WTC11 (cell line): Measurements from ENCODE around the gene KHK. TPM values are rescaled to one million over a fixed set of nuclear protein-coding genes. Genes with fewer than 3 reads are reported as not detected.
A peak's percentile ranks its signal among the peaks of the same experiment; 100 is the strongest.

ENCODE experiments used
- ATAC-seq: fragments of 200-7000 bp; cut with Tn5 transposase; 2 replicates; pipeline ENCODE4 v1.10.0; 2021; ENCODE audit warnings: mild to moderate bottlenecking, moderate library complexity
- CTCF ChIA-PET: fragments of 300-600 bp; sonication (Branson Sonifier 250); formaldehyde crosslinking; loops from one replicate; lab custom pipeline; 2021; ENCODE audit warnings: antibody characterized with exemption; lab: Charles Lee
- POLR2A ChIA-PET: fragments of 350-600 bp; sonication (Branson Sonifier 250); formaldehyde crosslinking; loops from one replicate; lab custom pipeline; 2021; ENCODE audit warnings: antibody characterized with exemption; lab: Charles Lee
- DNase-seq: peaks from one replicate; pipeline ENCODE4 v3.0.0; 2021; ENCODE audit warnings: low spot score
- H3K27ac Mint-ChIP-seq: 2 replicates; pipeline ENCODE4 v1.8.0; 2021; ENCODE audit warnings: mixed read lengths
- H3K27me3 Mint-ChIP-seq: 2 replicates; pipeline ENCODE4 v1.8.0; 2021; ENCODE audit warnings: low read depth, mild to moderate bottlenecking, moderate library complexity, mixed read lengths
- H3K36me3 Mint-ChIP-seq: 2 replicates; pipeline ENCODE4 v1.8.0; 2021; ENCODE audit warnings: mixed read lengths
- H3K4me1 Mint-ChIP-seq: 2 replicates; pipeline ENCODE4 v1.8.0; 2022; ENCODE audit warnings: mixed read lengths
- H3K4me3 Mint-ChIP-seq: 2 replicates; pipeline ENCODE4 v1.8.0; 2021; ENCODE audit warnings: mild to moderate bottlenecking, moderate library complexity, mixed read lengths
- H3K9me3 Mint-ChIP-seq: 2 replicates; pipeline ENCODE4 v1.8.0; 2021; ENCODE audit warnings: mixed read lengths
- ARID4B ChIP-seq: sonication (generic); formaldehyde crosslinking; IDR thresholded peaks from 2 replicates; pipeline ENCODE4 v1.8.0; 2023; ENCODE audit warnings: missing genetic modification reagents, mild to moderate bottlenecking, borderline replicate concordance
- ATF2 ChIP-seq: sonication (generic); formaldehyde crosslinking; IDR thresholded peaks from 2 replicates; pipeline ENCODE4 v1.8.1; 2022; ENCODE audit warnings: low read depth, missing genetic modification reagents, borderline replicate concordance
- CREB1 ChIP-seq: sonication (generic); formaldehyde crosslinking; IDR thresholded peaks from 2 replicates; pipeline ENCODE4 v1.8.0; 2023; ENCODE audit warnings: mild to moderate bottlenecking, missing genetic modification reagents
- E2F5 ChIP-seq: sonication (generic); formaldehyde crosslinking; IDR thresholded peaks from 2 replicates; pipeline ENCODE4 v1.8.1; 2022; ENCODE audit warnings: mild to moderate bottlenecking, moderate library complexity, missing genetic modification reagents
- FOXJ3 ChIP-seq: sonication (generic); formaldehyde crosslinking; IDR thresholded peaks from 2 replicates; pipeline ENCODE4 v1.9.0; 2021; ENCODE audit warnings: missing genetic modification reagents, mild to moderate bottlenecking, borderline replicate concordance
- FOXP1 ChIP-seq: sonication (generic); formaldehyde crosslinking; IDR thresholded peaks from 2 replicates; pipeline ENCODE4 v1.8.0; 2022; ENCODE audit warnings: missing genetic modification reagents, mild to moderate bottlenecking, moderate library complexity, borderline replicate concordance
- GABPB1 ChIP-seq: sonication (generic); formaldehyde crosslinking; IDR thresholded peaks from 2 replicates; pipeline ENCODE4 v1.8.1; 2023; ENCODE audit warnings: mild to moderate bottlenecking, missing genetic modification reagents
- HMGXB4 ChIP-seq: sonication (generic); formaldehyde crosslinking; IDR thresholded peaks from 2 replicates; pipeline ENCODE4 v1.8.1; 2023; ENCODE audit warnings: mild to moderate bottlenecking, moderate library complexity, missing genetic modification reagents
- MAX ChIP-seq: sonication (generic); formaldehyde crosslinking; IDR thresholded peaks from 2 replicates; pipeline ENCODE4 v1.8.0; 2022; ENCODE audit warnings: mild to moderate bottlenecking, missing genetic modification reagents
- MYBL2 ChIP-seq: sonication (generic); formaldehyde crosslinking; IDR thresholded peaks from 2 replicates; pipeline ENCODE4 v1.8.1; 2023; ENCODE audit warnings: mild to moderate bottlenecking, moderate library complexity, missing genetic modification reagents
- NFE2L1 ChIP-seq: sonication (generic); formaldehyde crosslinking; IDR thresholded peaks from 2 replicates; pipeline ENCODE4 v1.8.1; 2023; ENCODE audit warnings: missing genetic modification reagents
- PREB ChIP-seq: sonication (generic); formaldehyde crosslinking; IDR thresholded peaks from 2 replicates; pipeline ENCODE4 v1.8.1; 2022; ENCODE audit warnings: mild to moderate bottlenecking, missing genetic modification reagents, moderate library complexity, borderline replicate concordance
- RELA ChIP-seq: sonication (generic); formaldehyde crosslinking; IDR thresholded peaks from 2 replicates; pipeline ENCODE4 v1.8.1; 2022; ENCODE audit warnings: missing genetic modification reagents, mild to moderate bottlenecking, borderline replicate concordance
- SP1 ChIP-seq: sonication (generic); formaldehyde crosslinking; conservative IDR thresholded peaks from 2 replicates; pipeline ENCODE4 v1.8.1; 2022; ENCODE audit warnings: missing genetic modification reagents
- USF1 ChIP-seq: sonication (generic); formaldehyde crosslinking; IDR thresholded peaks from 2 replicates; pipeline ENCODE4 v1.8.0; 2022; ENCODE audit warnings: mild to moderate bottlenecking, missing genetic modification reagents
- ZNF219 ChIP-seq: sonication (generic); formaldehyde crosslinking; IDR thresholded peaks from 2 replicates; pipeline ENCODE4 v1.8.0; 2023; ENCODE audit warnings: missing genetic modification reagents, mild to moderate bottlenecking, borderline replicate concordance
- ZNF423 ChIP-seq: fragments of 250-450 bp; sonication (Bioruptor Pico); IDR thresholded peaks from 2 replicates; pipeline ENCODE4 v2.1.2; 2022; ENCODE audit warnings: mild to moderate bottlenecking, moderate library complexity
- ZNF512 ChIP-seq: sonication (generic); formaldehyde crosslinking; IDR thresholded peaks from 2 replicates; pipeline ENCODE4 v1.8.1; 2022; ENCODE audit warnings: missing genetic modification reagents, borderline replicate concordance
- total RNA-seq: library from RNA; stranded (reverse); gene quantifications from 3 replicates; pipeline ENCODE4 v1.2.3, GENCODE V29; 2021
- TF ChIP-seq, protein P1 (sequence below): sonication (generic); formaldehyde crosslinking; IDR thresholded peaks from 2 replicates; pipeline ENCODE4 v1.8.1; 2023; ENCODE audit warnings: mild to moderate bottlenecking, missing genetic modification reagents

The KHK gene
- total RNA-seq, 1 experiment from 2014 or later = 17.4 TPM

DNA sequence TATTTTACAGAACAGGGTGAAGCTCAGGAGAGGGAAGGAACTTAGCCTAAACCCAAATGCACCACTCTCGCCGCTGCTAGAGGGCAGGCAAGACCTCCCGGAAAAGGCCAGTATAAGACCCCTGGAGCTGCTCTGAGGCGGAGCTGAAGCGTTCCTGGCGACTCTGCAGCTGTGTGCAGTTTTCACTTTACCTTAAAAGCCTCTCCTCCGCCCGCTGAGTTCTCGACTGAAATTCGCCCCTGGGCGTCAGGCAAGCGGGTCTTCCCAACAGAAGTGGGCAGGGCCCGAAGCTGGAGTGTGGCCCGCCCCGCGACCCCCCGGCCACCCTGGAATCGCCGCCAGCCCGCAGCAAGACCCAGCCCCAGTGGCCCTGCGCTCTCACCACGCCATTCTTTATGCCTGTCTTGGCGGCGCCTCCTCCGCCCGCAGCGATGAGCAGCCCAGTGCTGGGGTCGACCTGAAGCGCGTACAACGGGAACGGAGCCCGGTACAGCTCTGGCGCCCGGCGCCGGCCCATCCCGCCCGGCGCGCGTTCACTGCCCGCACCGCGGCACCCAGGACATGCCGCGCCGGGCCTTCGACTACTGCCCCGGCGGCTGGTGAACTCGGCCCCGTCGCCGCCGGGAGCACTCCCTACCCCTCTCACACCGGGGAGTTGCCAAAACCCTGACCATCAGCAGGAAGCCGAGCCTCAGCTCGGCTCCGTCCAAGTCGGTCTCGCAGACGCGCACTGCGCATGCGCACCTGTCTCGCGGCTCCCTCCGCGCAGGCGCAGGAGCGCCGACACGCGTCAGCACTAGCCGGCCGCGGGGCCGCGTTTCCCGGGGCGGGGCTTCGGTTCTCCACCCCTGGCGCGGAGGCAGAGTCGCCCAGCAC is 47.6 kb downstream of the KHK start, which contains the start of gene PREB:
PREB (minus strand) TSS at position 732 of the 876 bp plus-strand sequence; CDS start at position 517, 215 bp downstream.
- ChIA-PET POLR2A (interaction anchor here (1.1 to 1.7 kb wide), 10 partner anchors 10 to 114 kb away, joined by 3 to 9 read pairs (median 4); partner anchors contain the start of genes ABHD1, ATRAID, CAD and CGREF1), CTCF (interaction anchor here (0.6 to 3.3 kb wide), 42 partner anchors 11 to 172 kb away, joined by 3 to 50 read pairs (median 5); partner anchors contain the start of genes ABHD1, ATRAID, CAD and CGREF1)
- ATAC-seq (peak; percentile 93), DNase-seq (peak; percentile 99)
- no peak for TF ChIP-seq ZNF219
- TF ChIP-seq ARID4B (CRISPR knock-in tag) = peak; percentile 34; the same call in 1 of the 2 replicates
- TF ChIP-seq, protein P1, sequence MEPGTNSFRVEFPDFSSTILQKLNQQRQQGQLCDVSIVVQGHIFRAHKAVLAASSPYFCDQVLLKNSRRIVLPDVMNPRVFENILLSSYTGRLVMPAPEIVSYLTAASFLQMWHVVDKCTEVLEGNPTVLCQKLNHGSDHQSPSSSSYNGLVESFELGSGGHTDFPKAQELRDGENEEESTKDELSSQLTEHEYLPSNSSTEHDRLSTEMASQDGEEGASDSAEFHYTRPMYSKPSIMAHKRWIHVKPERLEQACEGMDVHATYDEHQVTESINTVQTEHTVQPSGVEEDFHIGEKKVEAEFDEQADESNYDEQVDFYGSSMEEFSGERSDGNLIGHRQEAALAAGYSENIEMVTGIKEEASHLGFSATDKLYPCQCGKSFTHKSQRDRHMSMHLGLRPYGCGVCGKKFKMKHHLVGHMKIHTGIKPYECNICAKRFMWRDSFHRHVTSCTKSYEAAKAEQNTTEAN (CRISPR knock-in tag) = peak; percentile 30; the same call in 1 of the 2 replicates
- TF ChIP-seq ATF2 = no peak
- no peak for TF ChIP-seq PREB
- no peak for TF ChIP-seq USF1 (CRISPR knock-in tag)
- TF ChIP-seq ZNF423 = no peak
- TF ChIP-seq SP1 = peak; percentile 63
- peak; percentile 95 for TF ChIP-seq HMGXB4 (CRISPR knock-in tag)
- TF ChIP-seq ZNF512 (CRISPR knock-in tag) = no peak
- no peak for TF ChIP-seq NFE2L1 (CRISPR knock-in tag)
- peak; percentile 65; the same call in 1 of the 2 replicates for TF ChIP-seq E2F5 (CRISPR knock-in tag)
- TF ChIP-seq MAX (CRISPR knock-in tag) = peak; percentile 16; the same call in 1 of the 2 replicates
- no peak for TF ChIP-seq FOXJ3 (CRISPR knock-in tag)
- TF ChIP-seq FOXP1 = peak; percentile 50; the same call in 1 of the 2 replicates
- no peak for TF ChIP-seq CREB1 (CRISPR knock-in tag)
- peak; percentile 41 for TF ChIP-seq GABPB1 (CRISPR knock-in tag)
- no peak for TF ChIP-seq RELA
- TF ChIP-seq MYBL2 (CRISPR knock-in tag) = 0 out of 2 replicates have a peak, but pooled peaks have one; percentile 53
- H3K27me3 Mint-ChIP-seq = peaks cover 5% of the 10 kb centered on the region
- H3K36me3 Mint-ChIP-seq = peaks cover 21% of the 10 kb centered on the region
- peak within 1 kb of the TSS; percentile 90 for H3K4me3 Mint-ChIP-seq
- H3K4me1 Mint-ChIP-seq = peaks cover 14% of the 10 kb centered on the region
- peak within 1 kb of the TSS; percentile 98 for H3K27ac Mint-ChIP-seq
- H3K9me3 Mint-ChIP-seq = no peaks in the 10 kb centered on the region
